ENCODE results near the gene YAP1.

DNA sequence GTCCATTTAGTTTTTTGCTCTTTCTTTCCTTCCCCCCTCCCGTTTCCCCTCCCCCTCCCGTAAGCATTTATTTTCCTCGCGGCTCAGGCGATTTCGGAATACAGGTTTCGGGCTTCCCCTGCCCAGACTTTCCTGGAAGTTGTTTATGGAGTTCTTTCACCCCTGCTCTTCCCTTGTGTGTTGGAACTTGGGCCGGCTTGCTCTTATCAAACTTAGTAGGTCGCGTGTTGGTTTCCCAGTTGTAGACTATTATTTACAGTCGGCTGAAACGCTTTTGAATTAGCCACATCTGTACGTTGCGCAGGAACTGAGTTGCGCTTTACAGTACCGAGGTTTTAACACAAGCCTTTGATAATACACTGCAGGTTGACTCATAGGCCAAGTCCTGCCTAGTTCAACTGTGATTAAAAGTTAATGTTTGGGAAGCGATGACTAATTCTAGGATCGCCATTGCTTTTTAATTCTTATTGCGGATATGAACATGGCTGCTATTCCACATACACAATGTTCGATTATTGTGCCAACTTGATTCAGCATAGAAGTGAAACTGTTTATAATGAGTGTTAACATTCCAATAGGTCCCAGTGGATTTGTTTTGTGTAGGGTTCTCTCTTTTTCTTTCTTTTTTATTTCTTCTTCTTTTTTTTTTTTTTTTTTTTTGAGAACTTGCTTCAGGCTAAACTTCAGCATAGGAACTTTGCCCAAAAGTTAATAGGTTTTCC, 1.7 kb downstream of the YAP1 start:
- TF ChIP-seq, protein P1, sequence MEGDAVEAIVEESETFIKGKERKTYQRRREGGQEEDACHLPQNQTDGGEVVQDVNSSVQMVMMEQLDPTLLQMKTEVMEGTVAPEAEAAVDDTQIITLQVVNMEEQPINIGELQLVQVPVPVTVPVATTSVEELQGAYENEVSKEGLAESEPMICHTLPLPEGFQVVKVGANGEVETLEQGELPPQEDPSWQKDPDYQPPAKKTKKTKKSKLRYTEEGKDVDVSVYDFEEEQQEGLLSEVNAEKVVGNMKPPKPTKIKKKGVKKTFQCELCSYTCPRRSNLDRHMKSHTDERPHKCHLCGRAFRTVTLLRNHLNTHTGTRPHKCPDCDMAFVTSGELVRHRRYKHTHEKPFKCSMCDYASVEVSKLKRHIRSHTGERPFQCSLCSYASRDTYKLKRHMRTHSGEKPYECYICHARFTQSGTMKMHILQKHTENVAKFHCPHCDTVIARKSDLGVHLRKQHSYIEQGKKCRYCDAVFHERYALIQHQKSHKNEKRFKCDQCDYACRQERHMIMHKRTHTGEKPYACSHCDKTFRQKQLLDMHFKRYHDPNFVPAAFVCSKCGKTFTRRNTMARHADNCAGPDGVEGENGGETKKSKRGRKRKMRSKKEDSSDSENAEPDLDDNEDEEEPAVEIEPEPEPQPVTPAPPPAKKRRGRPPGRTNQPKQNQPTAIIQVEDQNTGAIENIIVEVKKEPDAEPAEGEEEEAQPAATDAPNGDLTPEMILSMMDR (conservative IDR thresholded peaks at IDR 0.05 in 1 of 2, IDR thresholded peaks at IDR 0.05 in 1 of 2; ENCODE audit: low read depth in 1 of 2, low read length in 2 of 2), result no peak
- TF ChIP-seq EZH2 (IDR thresholded peaks at IDR 0.05; ENCODE audit: low read length, missing control alignments), result no peak
